ENCODE data around the gene TRMT2A. TPM values are rescaled to one million over a fixed set of nuclear protein-coding genes. Genes with fewer than 3 reads are reported as not detected.

The TRMT2A gene
- total and polyA plus RNA-seq, 2 of the 8 experiments (the other 6 are each of a cell fraction or from before 2014, with no cell fraction given) = 44.9 to 50.3 TPM

DNA sequence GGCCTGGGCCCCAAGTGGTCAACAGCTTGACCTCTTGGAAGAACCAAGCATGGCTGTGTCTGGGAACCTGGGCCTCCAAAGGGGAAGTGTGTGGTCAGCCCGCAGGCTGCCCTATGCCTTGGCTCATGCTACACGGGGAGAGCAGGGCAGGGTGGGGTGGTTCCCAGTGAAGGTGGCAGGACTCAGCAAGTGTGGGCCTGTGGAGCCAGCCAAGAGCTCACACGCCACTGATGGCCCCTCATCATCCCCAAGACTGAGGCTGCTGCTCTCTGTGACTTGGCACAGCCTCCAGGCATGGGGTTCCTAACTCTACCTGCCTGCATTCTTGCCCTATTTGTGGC is 52.9 kb downstream of the TRMT2A start (continued):
- no peak for TF ChIP-seq ATF3 (IDR thresholded peaks at IDR 0.05; ENCODE audit: insufficient read depth, low read depth, low read length)
- TF ChIP-seq FOSL1 (IDR thresholded peaks at IDR 0.05; ENCODE audit: insufficient read depth, low read depth, low read length) = no peak
